Hematopoietic multipotent progenitor cell treated with erythropoietin and hydrocortisone succinate and interleukin-3 and kit ligand, for 17 days (in vitro differentiated cells): ENCODE results near the gene MORN1.

Experiments used
- DNase-seq: peaks from one replicate; pipeline ENCODE4 v3.0.0-alpha.2; 2015; ENCODE audit warnings: low spot score

Gene MORN1

GRCh38 chr1:2350911-2351655 lies 40.3 kb downstream of the MORN1 start:
- no peak for DNase-seq

GRCh38 chr1:2350501-2350900 lies 40.9 kb downstream of the MORN1 start:
- no peak for DNase-seq

GRCh38 chr1:2349806-2350205 lies 41.5 kb downstream of the MORN1 start:
- no peak for DNase-seq

GRCh38 chr1:2348346-2349325 lies 42.7 kb downstream of the MORN1 start:
- DNase-seq, result no peak

- DNase-seq, result no peak
These were observed 43.5 kb downstream of the MORN1 start for GRCh38 chr1:2347896-2348295.

- no peak for DNase-seq
These were observed 44.0 kb downstream of the MORN1 start for GRCh38 chr1:2347409-2347785.

GRCh38 chr1:2346691-2347408 lies 44.5 kb downstream of the MORN1 start:
- DNase-seq, result no peak

GRCh38 chr1:2345297-2346075 lies 45.9 kb downstream of the MORN1 start:
- peak; percentile 30 for DNase-seq

GRCh38 chr1:2344744-2345296 lies 46.5 kb downstream of the MORN1 start:
- DNase-seq, result no peak

- no peak for DNase-seq
These were observed 47.2 kb downstream of the MORN1 start for GRCh38 chr1:2344121-2344681.

- no peak for DNase-seq
These were observed 48.1 kb downstream of the MORN1 start for GRCh38 chr1:2343023-2343935.

GRCh38 chr1:2342384-2343022 lies 48.9 kb downstream of the MORN1 start:
- DNase-seq, result no peak

GRCh38 chr1:2341706-2342383 lies 49.5 kb downstream of the MORN1 start:
- no peak for DNase-seq

GRCh38 chr1:2340918-2341254 lies 50.5 kb downstream of the MORN1 start:
- DNase-seq, result no peak

- DNase-seq, result no peak
These were observed 51.1 kb downstream of the MORN1 start for GRCh38 chr1:2340086-2340917.

- DNase-seq, result no peak
These were observed 51.9 kb downstream of the MORN1 start for GRCh38 chr1:2339206-2340085.

GRCh38 chr1:2337501-2337900 lies 53.9 kb downstream of the MORN1 start:
- no peak for DNase-seq
